HL-60 (cell line): Measurements from ENCODE around the gene SPATA13.

ENCODE experiments used
- GABPA ChIP-seq: IDR thresholded peaks from 2 replicates; pipeline ENCODE4 v1.6.1; 2012; ENCODE audit warnings: low read depth
- POLR2AphosphoS5 ChIP-seq: IDR thresholded peaks from 2 replicates; pipeline ENCODE4 v1.6.1; 2012; ENCODE audit warnings: low read depth
- SPI1 ChIP-seq: IDR thresholded peaks from 2 replicates; pipeline ENCODE4 v1.6.1; 2012; ENCODE audit warnings: low read depth, mild to moderate bottlenecking, borderline replicate concordance
- TF ChIP-seq, protein P1 (sequence below): IDR thresholded peaks from one replicate; pipeline ENCODE4 v1.5.1; 2011; ENCODE audit warnings: low read length, control low read depth, inconsistent platforms; ENCODE audit not compliant: insufficient read depth
- TF ChIP-seq, protein P2 (sequence below): IDR thresholded peaks from 2 replicates; pipeline ENCODE4 v1.6.1; 2012; ENCODE audit warnings: low read depth; ENCODE audit not compliant: insufficient replicate concordance

DNA sequence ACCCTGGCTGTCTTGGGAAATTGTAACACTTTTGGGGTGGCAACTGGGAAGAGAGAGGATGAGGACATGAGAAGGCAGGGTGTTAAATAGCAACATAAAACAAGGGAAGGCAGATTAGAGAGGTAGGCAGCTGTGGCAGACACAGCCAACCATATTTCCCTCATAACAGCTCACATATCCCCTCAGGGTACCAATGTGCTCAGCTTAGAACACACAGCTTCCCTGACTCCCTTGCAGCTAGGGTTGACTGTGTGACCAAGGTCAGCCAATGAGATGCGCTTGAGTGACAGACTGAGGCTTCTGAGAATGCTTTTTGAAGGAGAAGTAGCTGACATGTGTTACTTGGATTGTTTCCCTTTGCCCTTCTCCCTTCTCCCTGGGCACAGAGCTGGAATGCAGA lies 28.8 kb upstream of the SPATA13 start:
- TF ChIP-seq SPI1 (no peak), GABPA (no peak), POLR2AphosphoS5 (no peak)
- TF ChIP-seq, protein P1, sequence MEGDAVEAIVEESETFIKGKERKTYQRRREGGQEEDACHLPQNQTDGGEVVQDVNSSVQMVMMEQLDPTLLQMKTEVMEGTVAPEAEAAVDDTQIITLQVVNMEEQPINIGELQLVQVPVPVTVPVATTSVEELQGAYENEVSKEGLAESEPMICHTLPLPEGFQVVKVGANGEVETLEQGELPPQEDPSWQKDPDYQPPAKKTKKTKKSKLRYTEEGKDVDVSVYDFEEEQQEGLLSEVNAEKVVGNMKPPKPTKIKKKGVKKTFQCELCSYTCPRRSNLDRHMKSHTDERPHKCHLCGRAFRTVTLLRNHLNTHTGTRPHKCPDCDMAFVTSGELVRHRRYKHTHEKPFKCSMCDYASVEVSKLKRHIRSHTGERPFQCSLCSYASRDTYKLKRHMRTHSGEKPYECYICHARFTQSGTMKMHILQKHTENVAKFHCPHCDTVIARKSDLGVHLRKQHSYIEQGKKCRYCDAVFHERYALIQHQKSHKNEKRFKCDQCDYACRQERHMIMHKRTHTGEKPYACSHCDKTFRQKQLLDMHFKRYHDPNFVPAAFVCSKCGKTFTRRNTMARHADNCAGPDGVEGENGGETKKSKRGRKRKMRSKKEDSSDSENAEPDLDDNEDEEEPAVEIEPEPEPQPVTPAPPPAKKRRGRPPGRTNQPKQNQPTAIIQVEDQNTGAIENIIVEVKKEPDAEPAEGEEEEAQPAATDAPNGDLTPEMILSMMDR: no peak
- TF ChIP-seq, protein P2, sequence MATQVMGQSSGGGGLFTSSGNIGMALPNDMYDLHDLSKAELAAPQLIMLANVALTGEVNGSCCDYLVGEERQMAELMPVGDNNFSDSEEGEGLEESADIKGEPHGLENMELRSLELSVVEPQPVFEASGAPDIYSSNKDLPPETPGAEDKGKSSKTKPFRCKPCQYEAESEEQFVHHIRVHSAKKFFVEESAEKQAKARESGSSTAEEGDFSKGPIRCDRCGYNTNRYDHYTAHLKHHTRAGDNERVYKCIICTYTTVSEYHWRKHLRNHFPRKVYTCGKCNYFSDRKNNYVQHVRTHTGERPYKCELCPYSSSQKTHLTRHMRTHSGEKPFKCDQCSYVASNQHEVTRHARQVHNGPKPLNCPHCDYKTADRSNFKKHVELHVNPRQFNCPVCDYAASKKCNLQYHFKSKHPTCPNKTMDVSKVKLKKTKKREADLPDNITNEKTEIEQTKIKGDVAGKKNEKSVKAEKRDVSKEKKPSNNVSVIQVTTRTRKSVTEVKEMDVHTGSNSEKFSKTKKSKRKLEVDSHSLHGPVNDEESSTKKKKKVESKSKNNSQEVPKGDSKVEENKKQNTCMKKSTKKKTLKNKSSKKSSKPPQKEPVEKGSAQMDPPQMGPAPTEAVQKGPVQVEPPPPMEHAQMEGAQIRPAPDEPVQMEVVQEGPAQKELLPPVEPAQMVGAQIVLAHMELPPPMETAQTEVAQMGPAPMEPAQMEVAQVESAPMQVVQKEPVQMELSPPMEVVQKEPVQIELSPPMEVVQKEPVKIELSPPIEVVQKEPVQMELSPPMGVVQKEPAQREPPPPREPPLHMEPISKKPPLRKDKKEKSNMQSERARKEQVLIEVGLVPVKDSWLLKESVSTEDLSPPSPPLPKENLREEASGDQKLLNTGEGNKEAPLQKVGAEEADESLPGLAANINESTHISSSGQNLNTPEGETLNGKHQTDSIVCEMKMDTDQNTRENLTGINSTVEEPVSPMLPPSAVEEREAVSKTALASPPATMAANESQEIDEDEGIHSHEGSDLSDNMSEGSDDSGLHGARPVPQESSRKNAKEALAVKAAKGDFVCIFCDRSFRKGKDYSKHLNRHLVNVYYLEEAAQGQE: no peak
